HT-29 (cell line): ENCODE data around the gene MARCHF9. TPM values are rescaled to one million over a fixed set of nuclear protein-coding genes. Genes with fewer than 3 reads are reported as not detected.
A peak's percentile ranks its signal among the peaks of the same experiment; 100 is the strongest.

ENCODE experiments used
- DNase-seq: peaks from one replicate; pipeline ENCODE4 v3.0.0-alpha.2; 2015; ENCODE audit warnings: low spot score
- total RNA-seq: library from RNA; depleted of rRNA; stranded (reverse); fragments of >200 nt; shearing (Covaris generic); gene quantifications from 2 replicates; pipeline ENCODE4 v1.2.3, GENCODE V29; 2014

MARCHF9 gene
- total RNA-seq, 1 experiment from 2014 or later, result 12.3 TPM

- no peak for DNase-seq
These were observed 1.1 kb upstream of the MARCHF9 start for GRCh38 chr12:57753756-57754337.

- no peak for DNase-seq
These were observed 221 bp downstream of the MARCHF9 start for GRCh38 chr12:57755194-57755453.

GRCh38 chr12:57755454-57756372, 810 bp downstream of the MARCHF9 start:
- DNase-seq, result peak; percentile 41

GRCh38 chr12:57756406-57757341, 1.8 kb downstream of the MARCHF9 start:
- peak; percentile 59 for DNase-seq

GRCh38 chr12:57757771-57758170, 2.9 kb downstream of the MARCHF9 start:
- DNase-seq, result no peak

- DNase-seq, result no peak
These were observed 3.9 kb downstream of the MARCHF9 start for GRCh38 chr12:57758552-57759359.

GRCh38 chr12:57759360-57759980, 4.6 kb downstream of the MARCHF9 start:
- DNase-seq, result peak; percentile 56

- no peak for DNase-seq
These were observed 5.6 kb downstream of the MARCHF9 start for GRCh38 chr12:57760347-57760982.

GRCh38 chr12:57761391-57761998, 6.6 kb downstream of the MARCHF9 start:
- DNase-seq, result no peak

GRCh38 chr12:57762463-57762862, 7.6 kb downstream of the MARCHF9 start:
- DNase-seq, result no peak

GRCh38 chr12:57763881-57764661, 9.2 kb downstream of the MARCHF9 start:
- no peak for DNase-seq

GRCh38 chr12:57764662-57765002, 9.7 kb downstream of the MARCHF9 start:
- DNase-seq, result peak; percentile 53

- peak; percentile 56 for DNase-seq
These were observed 10.2 kb downstream of the MARCHF9 start for GRCh38 chr12:57765003-57765697.

- no peak for DNase-seq
These were observed 11.0 kb downstream of the MARCHF9 start for GRCh38 chr12:57765698-57766463.

- DNase-seq, result peak; percentile 43
These were observed 11.8 kb downstream of the MARCHF9 start, which contains the start of gene CYP27B1 for GRCh38 chr12:57766464-57767304. TSS of gene CYP27B1 (minus strand) at chr12:57767078. CDS start at chr12:57767041, 37 bp downstream.

GRCh38 chr12:57767305-57767698, 12.4 kb downstream of the MARCHF9 start:
- no peak for DNase-seq

GRCh38 chr12:57767876-57768275, 13.0 kb downstream of the MARCHF9 start:
- no peak for DNase-seq
